Keratinocyte (primary cell): ENCODE measurements around the gene LYRM2.

Experiments used
- CTCF ChIP-seq, 3 experiments: IDR thresholded peaks in 1 of 3; conservative IDR thresholded peaks in 1 of 3; optimal IDR thresholded peaks in 1 of 3; 2 replicates in 2 of 3; 3 replicates in 1 of 3; pipeline versions ENCODE3 to v1.5.1; 2011; ENCODE audit warnings: low read length in 3 of 3, mild to moderate bottlenecking in 3 of 3, moderate library complexity in 2 of 3, control low read depth in 1 of 3, inconsistent platforms in 1 of 3; ENCODE audit not compliant: insufficient read depth in 2 of 3; ENCODE audit errors: extremely low read depth in 1 of 3
- EZH2 ChIP-seq: IDR thresholded peaks from one replicate; pipeline ENCODE4 v1.6.1; 2012; ENCODE audit warnings: inconsistent platforms, mild to moderate bottlenecking, low read length, moderate library complexity

- no peak for TF ChIP-seq EZH2
- TF ChIP-seq CTCF (optimal IDR thresholded peaks at IDR 0.05 in 1 of 3, IDR thresholded peaks at IDR 0.05 in 1 of 3, conservative IDR thresholded peaks at IDR 0.05 in 1 of 3; ENCODE audit: extremely low read depth in 1 of 3, insufficient read depth in 2 of 3, low read length in 3 of 3), result no peak
Measured at GRCh38 chr6:89688328-89688727, 49.8 kb upstream of the LYRM2 start.
